H1 (cell line): ENCODE results near the gene KCTD17. TPM values are rescaled to one million over a fixed set of nuclear protein-coding genes. Genes with fewer than 3 reads are reported as not detected.

Source experiments
- CTCF ChIA-PET: fragments of 300-600 bp; sonication (Branson Sonifier 250); formaldehyde crosslinking; loops from one replicate; lab custom pipeline; 2021; ENCODE audit not compliant: partially characterized antibody; lab: Charles Lee
- POLR2A ChIA-PET: fragments of 300-600 bp; sonication (Branson Sonifier 250); formaldehyde crosslinking; loops from one replicate; lab custom pipeline; 2021; ENCODE audit warnings: inconsistent platforms; ENCODE audit not compliant: partially characterized antibody; lab: Charles Lee
- DNase-seq, 2 experiments: peaks; one replicate each; pipeline versions ENCODE4 v3.0.0 to v3.0.0-alpha.2; 2010 to 2022; ENCODE audit warnings: low spot score in 2 of 2, low read depth in 1 of 2, mixed read lengths in 1 of 2
- FAIRE-seq: peaks from 2 replicates; lab custom pipeline; 2011; peaks lifted over from hg19 to GRCh38; lab: Jason Lieb, UNC
- H2AFZ ChIP-seq: 2 replicates; pipeline ENCODE4 v1.8.1; 2012; ENCODE audit warnings: low read length, inconsistent platforms
- H2AK5ac ChIP-seq: 2 replicates; pipeline ENCODE4 v1.6.1; 2013; ENCODE audit warnings: low read depth, low read length
- H2BK120ac ChIP-seq: replicated peaks from 2 replicates; pipeline ENCODE3; 2013; ENCODE audit warnings: low read depth, low read length, inconsistent platforms
- H2BK12ac ChIP-seq: 2 replicates; pipeline ENCODE4 v1.6.1; 2013; ENCODE audit warnings: low read depth, low read length
- H2BK15ac ChIP-seq: 2 replicates; pipeline ENCODE4 v1.6.1; 2013; ENCODE audit warnings: low read length
- H2BK20ac ChIP-seq: 2 replicates; pipeline ENCODE4 v1.6.1; 2013; ENCODE audit warnings: low read length
- H2BK5ac ChIP-seq: 2 replicates; pipeline ENCODE4 v1.6.1; 2013; ENCODE audit warnings: low read depth, low read length
- H3K14ac ChIP-seq: 2 replicates; pipeline ENCODE4 v1.6.1; 2013; ENCODE audit warnings: inconsistent platforms; ENCODE audit not compliant: insufficient read length
- H3K18ac ChIP-seq: 2 replicates; pipeline ENCODE4 v1.6.1; 2013; ENCODE audit warnings: low read length; ENCODE audit errors: extremely low read depth
- H3K23ac ChIP-seq: 2 replicates; pipeline ENCODE4 v1.6.1; 2013; ENCODE audit warnings: inconsistent platforms; ENCODE audit not compliant: insufficient read length
- H3K23me2 ChIP-seq: 2 replicates; pipeline ENCODE4 v1.6.1; 2013; ENCODE audit warnings: low read depth, low read length
- H3K27ac ChIP-seq: 2 replicates; pipeline ENCODE4 v1.6.1; 2011; ENCODE audit warnings: low read depth, low read length, inconsistent platforms
- H3K27me3 ChIP-seq, 4 experiments: replicated peaks in 1 of 4; 1 replicate in 1 of 4; 2 replicates in 3 of 4; pipeline versions ENCODE4 v1.6.1 to v1.8.1; 2011 to 2013; ENCODE audit warnings: low read length in 3 of 4, mild to moderate bottlenecking in 3 of 4, inconsistent platforms in 2 of 4, mixed read lengths in 2 of 4, moderate library complexity in 1 of 4; ENCODE audit not compliant: control insufficient read depth in 3 of 4, insufficient read depth in 3 of 4; ENCODE audit errors: extremely low read depth in 1 of 4
- H3K36me3 ChIP-seq, 4 experiments: 2 replicates each; pipeline versions ENCODE4 v1.6.1 to v1.8.1; 2011 to 2013; ENCODE audit warnings: mild to moderate bottlenecking in 4 of 4, low read length in 3 of 4, moderate library complexity in 2 of 4, control low read depth in 1 of 4, inconsistent platforms in 1 of 4; ENCODE audit not compliant: insufficient read depth in 4 of 4, control insufficient read depth in 2 of 4
- H3K4ac ChIP-seq: replicated peaks from 2 replicates; pipeline ENCODE3; 2013; ENCODE audit warnings: low read length, low read depth, mixed read lengths, inconsistent platforms; ENCODE audit not compliant: insufficient read length
- H3K4me1 ChIP-seq, 4 experiments: replicated peaks in 1 of 4; 1 replicate in 1 of 4; 2 replicates in 3 of 4; pipeline versions ENCODE4 v1.6.1 to v1.8.1; 2011 to 2013; ENCODE audit warnings: low read length in 3 of 4, inconsistent platforms in 2 of 4, mixed read lengths in 1 of 4; ENCODE audit not compliant: insufficient read depth in 4 of 4, control insufficient read depth in 3 of 4
- H3K4me2 ChIP-seq, 2 experiments: 2 replicates each; pipeline versions ENCODE4 v1.6.1 to v1.8.1; 2011 to 2013; ENCODE audit warnings: low read depth in 2 of 2, low read length in 2 of 2, control low read depth in 1 of 2, inconsistent platforms in 1 of 2, mild to moderate bottlenecking in 1 of 2; ENCODE audit not compliant: insufficient read depth in 1 of 2
- H3K4me3 ChIP-seq, 4 experiments: fragments of 200-600, 300-600 bp in 1 of 4; sonication (generic), shearing (Covaris generic), sonication (Bioruptor Twin) in 1 of 4; 2 replicates each; pipeline versions ENCODE4 v1.5.1 to v1.8.1; 2011 to 2016; ENCODE audit warnings: low read length in 4 of 4, low read depth in 3 of 4, control low read depth in 2 of 4, inconsistent platforms in 2 of 4, mild to moderate bottlenecking in 2 of 4, mixed read lengths in 1 of 4, moderate library complexity in 1 of 4; ENCODE audit not compliant: insufficient read depth in 2 of 4; ENCODE audit errors: extremely low read depth in 1 of 4
- H3K56ac ChIP-seq: replicated peaks from 2 replicates; pipeline ENCODE3; 2013; ENCODE audit warnings: low read depth, mild to moderate bottlenecking, mixed read lengths, low read length, inconsistent platforms; ENCODE audit not compliant: insufficient read length
- H3K79me1 ChIP-seq: 2 replicates; pipeline ENCODE4 v1.6.1; 2013; ENCODE audit warnings: low read depth, low read length, control low read depth
- H3K79me2 ChIP-seq, 2 experiments: 2 replicates each; pipeline versions ENCODE4 v1.6.1 to v1.8.1; 2012 to 2013; ENCODE audit warnings: low read length in 2 of 2, mild to moderate bottlenecking in 2 of 2, inconsistent platforms in 1 of 2; ENCODE audit not compliant: insufficient read depth in 2 of 2, control insufficient read depth in 1 of 2
- H3K9ac ChIP-seq, 4 experiments: replicated peaks in 1 of 4; 1 replicate in 1 of 4; 2 replicates in 3 of 4; pipeline versions ENCODE4 v1.6.1 to v1.8.1; 2011 to 2013; ENCODE audit warnings: low read depth in 3 of 4, low read length in 3 of 4, control low read depth in 2 of 4, mild to moderate bottlenecking in 2 of 4, moderate library complexity in 2 of 4, inconsistent platforms in 1 of 4; ENCODE audit errors: extremely low read depth in 1 of 4
- H3K9me3 ChIP-seq, 2 experiments: 2 replicates each; pipeline versions ENCODE4 v1.6.1 to v1.8.1; 2012 to 2013; ENCODE audit warnings: mild to moderate bottlenecking in 2 of 2, moderate library complexity in 2 of 2, control low read depth in 1 of 2, inconsistent platforms in 1 of 2, low read depth in 1 of 2, low read length in 1 of 2, mixed read lengths in 1 of 2; ENCODE audit not compliant: insufficient read depth in 2 of 2
- H4K20me1 ChIP-seq, 2 experiments: replicated peaks in 1 of 2; 2 replicates each; pipeline versions ENCODE3 to v1.8.1; 2011 to 2013; ENCODE audit warnings: inconsistent platforms in 2 of 2, low read length in 2 of 2, mild to moderate bottlenecking in 1 of 2; ENCODE audit not compliant: insufficient read depth in 2 of 2, control insufficient read depth in 1 of 2
- H4K5ac ChIP-seq: 2 replicates; pipeline ENCODE4 v1.6.1; 2013; ENCODE audit warnings: low read length, low read depth, mixed read lengths, inconsistent platforms; ENCODE audit not compliant: insufficient read length
- H4K8ac ChIP-seq: 2 replicates; pipeline ENCODE4 v1.8.0; 2013; ENCODE audit warnings: mild to moderate bottlenecking, moderate library complexity, low read length, inconsistent platforms; ENCODE audit not compliant: insufficient read depth; ENCODE audit errors: extremely low read depth
- H4K91ac ChIP-seq: replicated peaks from 2 replicates; pipeline ENCODE3; 2013; ENCODE audit warnings: low read length, mixed read lengths, inconsistent platforms; ENCODE audit not compliant: insufficient read length
- ATF3 ChIP-seq: IDR thresholded peaks from 2 replicates; pipeline ENCODE4 v1.6.1; 2011; ENCODE audit warnings: low read depth, mild to moderate bottlenecking, low read length; ENCODE audit not compliant: insufficient read depth
- CBX5 ChIP-seq: fragments of 300-800, 300-1000 bp; sonication (generic); IDR thresholded peaks from 2 replicates; pipeline ENCODE4 v1.7.1; 2016; ENCODE audit warnings: antibody characterized with exemption, low read length, low read depth
- GTF2F1 ChIP-seq: IDR thresholded peaks from 2 replicates; pipeline ENCODE4 v1.6.1; 2012; ENCODE audit warnings: low read depth, low read length, improper control_type of control experiment, borderline replicate concordance
- KDM1A ChIP-seq: fragments of 200-600, 300-600 bp; sonication (generic); IDR thresholded peaks from 2 replicates; pipeline ENCODE4 v1.7.1; 2016; ENCODE audit warnings: mild to moderate bottlenecking, low read length, borderline replicate concordance
- KDM4A ChIP-seq: IDR thresholded peaks from one replicate; pipeline ENCODE4 v1.7.1; 2012; ENCODE audit warnings: low read depth, mild to moderate bottlenecking, moderate library complexity, low read length, inconsistent platforms; ENCODE audit not compliant: severe bottlenecking
- POLR2AphosphoS5 ChIP-seq: IDR thresholded peaks from 2 replicates; pipeline ENCODE4 v1.6.1; 2011; ENCODE audit warnings: low read depth, low read length
- POU5F1 ChIP-seq: IDR thresholded peaks from 2 replicates; pipeline ENCODE4 v1.6.1; 2011; ENCODE audit warnings: low read depth, mild to moderate bottlenecking, low read length, moderate library complexity
- RBBP5 ChIP-seq: IDR thresholded peaks from 2 replicates; pipeline ENCODE4 v1.7.1; 2012; ENCODE audit warnings: low read depth, mild to moderate bottlenecking, inconsistent platforms, low read length, moderate library complexity, borderline replicate concordance
- RFX5 ChIP-seq: IDR thresholded peaks from 2 replicates; pipeline ENCODE4 v1.6.1; 2011; ENCODE audit warnings: low read depth, low read length, improper control_type of control experiment, borderline replicate concordance
- SIRT6 ChIP-seq: IDR thresholded peaks from one replicate; pipeline ENCODE4 v1.7.1; 2012; ENCODE audit warnings: low read length, inconsistent platforms
- SIX5 ChIP-seq: IDR thresholded peaks from 2 replicates; pipeline ENCODE4 v1.6.1; 2011; ENCODE audit warnings: mild to moderate bottlenecking, low read depth, low read length
- SP1 ChIP-seq: IDR thresholded peaks from 2 replicates; pipeline ENCODE4 v1.6.1; 2011; ENCODE audit warnings: low read depth, low read length
- SUZ12 ChIP-seq: fragments of 200-600 bp; sonication (generic); IDR thresholded peaks from 2 replicates; pipeline ENCODE4 v1.6.1; 2012; ENCODE audit warnings: mild to moderate bottlenecking, inconsistent platforms, low read length, moderate library complexity, mixed read lengths
- WGBS, 2 experiments: shearing (Covaris generic) in 1 of 2; methylation state at CpG; one replicate each; pipeline versions ENCODE4 v1.1.6 to v1.1.7; 2013 to 2015; ENCODE audit warnings: low lambda C conversion rate in 2 of 2, mixed read lengths in 2 of 2, inconsistent platforms in 1 of 2, low coverage in 1 of 2, missing lambda C conversion rate in 1 of 2; ENCODE audit not compliant: insufficient replicate concordance in 2 of 2, insufficient coverage in 1 of 2, insufficient read length in 1 of 2; ENCODE audit errors: extremely low coverage in 1 of 2, missing lambda C conversion rate in 1 of 2; 5-methylcytosine and 5-hydroxymethylcytosine counted together
- polyA plus RNA-seq, 7 experiments: library from polyadenylated mRNA; depleted of rRNA in 3 of 7; stranded (reverse) in 5 of 7; unstranded in 2 of 7; fragments of >200 nt in 5 of 7; fragments of 200-250 nt in 2 of 7; gene quantifications; 1 replicate in 5 of 7; 2 replicates in 1 of 7; 4 replicates in 1 of 7; pipeline versions ENCODE4 v1.2.1 to v1.2.3, GENCODE V29; 2011 to 2013; ENCODE audit warnings: missing spikeins in 2 of 7, mixed read lengths in 2 of 7
- total RNA-seq: library from RNA; stranded (reverse); fragmentation: NEBNext Ultra II Directional; extraction: Animal tissue kit (Norgen Biotek cat#: 25700); gene quantifications from 2 replicates; pipeline ENCODE4 v1.2.1, GENCODE V29; 2021

KCTD17 gene
- total and polyA plus RNA-seq, 2 of the 8 experiments (the other 6 are each of a cell fraction or from before 2014, with no cell fraction given), result 39.4 to 44.0 TPM

- no peak within 1 kb of the TSS for H2BK120ac ChIP-seq
- H4K20me1 ChIP-seq, result peaks cover 0 to 3% of the 10 kb centered on the region in 2 experiments
- no peaks in the 10 kb centered on the region for H3K79me2 ChIP-seq
- ChIA-PET POLR2A (no interaction called here), CTCF (interaction anchor here (0.6 to 1.0 kb wide), 2 partner anchors 30 to 53 kb away, joined by 3 read pairs; no protein-coding TSS in a partner anchor)
- H3K4me2 ChIP-seq, result no peak within 1 kb of the TSS
- no peak within 1 kb of the TSS for H3K27ac ChIP-seq
- no peak within 1 kb of the TSS for H3K56ac ChIP-seq
- H3K14ac ChIP-seq, result no peak within 1 kb of the TSS
- H2BK20ac ChIP-seq, result no peak within 1 kb of the TSS
- FAIRE-seq (no peak), DNase-seq (no peak)
- H3K9ac ChIP-seq, result no peak within 1 kb of the TSS; a peak in 1 of 7 replicates
- TF ChIP-seq ATF3 (no peak), SP1 (no peak), RFX5 (no peak), CBX5 (no peak), POU5F1 (no peak), KDM1A (no peak), KDM4A (no peak), RBBP5 (no peak), POLR2AphosphoS5 (no peak), SIRT6 (no peak), GTF2F1 (no peak), SIX5 (no peak), SUZ12 (no peak)
- no peak within 1 kb of the TSS for H3K4me3 ChIP-seq
- 84% methylated on average over 8 of the region's 13 CpGs; no CpG with 5 or more reads in 1 of the 2 experiments for WGBS, 2 experiments
- H3K23me2 ChIP-seq, result peaks cover 6% of the 10 kb centered on the region; the same call in 1 of the 2 replicates
- H2AK5ac ChIP-seq, result no peak within 1 kb of the TSS
- H4K91ac ChIP-seq, result no peak within 1 kb of the TSS
- no peak within 1 kb of the TSS for H2BK5ac ChIP-seq
- H3K4ac ChIP-seq, result no peak within 1 kb of the TSS
- H3K36me3 ChIP-seq, result no peaks in the 10 kb centered on the region
- peaks cover 0 to 5% (median under 1%) of the 10 kb centered on the region in 4 experiments; a peak in 2 of 7 replicates for H3K4me1 ChIP-seq
- no peak within 1 kb of the TSS for H4K5ac ChIP-seq
- H2BK12ac ChIP-seq, result no peak within 1 kb of the TSS
- no peak within 1 kb of the TSS for H2AFZ ChIP-seq
- H3K9me3 ChIP-seq, result no peaks in the 10 kb centered on the region
- H3K27me3 ChIP-seq, result peaks cover 0 to 2% (median under 1%) of the 10 kb centered on the region in 4 experiments; a peak in 2 of 7 replicates
- no peaks in the 10 kb centered on the region for H3K79me1 ChIP-seq
- no peak within 1 kb of the TSS for H3K23ac ChIP-seq
- H3K18ac ChIP-seq, result no peak within 1 kb of the TSS; the same call in 1 of the 2 replicates
- no peak within 1 kb of the TSS for H2BK15ac ChIP-seq
- H4K8ac ChIP-seq, result peak within 1 kb of the TSS; percentile 71; the same call in 1 of the 2 replicates
These were observed 57.8 kb downstream of the KCTD17 start, which contains the start of gene TMPRSS6 for GRCh38 chr22:37109242-37109917. TSS of gene TMPRSS6 (minus strand) at chr22:37109713. CDS start at chr22:37103417, 6,296 bp downstream.
